22Rv1 (cell line): Measurements from ENCODE around the gene CCDC92.

Experiments
- CTCF ChIP-seq: fragments of 450-650 bp; IDR thresholded peaks from 2 replicates; pipeline ENCODE4 v1.5.1; 2017; ENCODE audit warnings: mild to moderate bottlenecking
- ZFX ChIP-seq: fragments of 450-650 bp; IDR thresholded peaks from 2 replicates; pipeline ENCODE4 v1.6.1; 2017; ENCODE audit warnings: antibody characterized with exemption, borderline replicate concordance

DNA sequence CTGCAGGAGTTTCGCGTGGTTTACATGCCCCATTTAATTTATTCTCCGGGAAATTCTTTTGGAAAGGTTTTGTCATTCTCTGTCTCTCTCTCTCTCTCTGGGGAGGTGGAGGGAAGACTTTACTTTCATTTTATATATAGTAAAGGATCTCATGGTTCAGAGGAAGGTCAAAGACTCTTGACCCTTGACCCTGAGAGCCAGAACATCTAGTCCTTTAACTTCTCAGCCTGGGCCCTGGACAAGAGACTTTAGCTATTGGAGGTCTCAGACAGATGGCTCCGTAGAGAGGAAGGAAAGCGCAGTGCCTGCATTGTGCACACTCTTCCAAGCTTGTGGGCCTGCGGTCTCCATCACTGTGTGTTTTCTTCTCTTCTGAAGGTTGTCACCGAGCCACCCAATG lies 43.7 kb downstream of the CCDC92 start:
- no peak for TF ChIP-seq CTCF
- no peak for TF ChIP-seq ZFX
